Upper lobe of right lung (tissue), 1 donor: ENCODE data around the gene UQCRHL. TPM values are rescaled to one million over a fixed set of nuclear protein-coding genes. Genes with fewer than 3 reads are reported as not detected.

Source experiments
- ATAC-seq: fragments of 200-7000 bp; cut with Tn5 transposase; one replicate; pipeline ENCODE4 v1.9.1; 2020; ENCODE audit warnings: mild to moderate bottlenecking, moderate library complexity
- DNase-seq: peaks from one replicate; pipeline ENCODE4 v3.0.0-alpha.2; 2020
- H3K27ac ChIP-seq: fragments of 200-600 bp; one replicate; pipeline ENCODE4 v1.8.0; 2022
- H3K27me3 ChIP-seq: fragments of 200-600 bp; one replicate; pipeline ENCODE4 v1.8.0; 2022; ENCODE audit warnings: mild to moderate bottlenecking
- H3K36me3 ChIP-seq: fragments of 200-600 bp; one replicate; pipeline ENCODE4 v1.8.0; 2022
- H3K4me1 ChIP-seq: fragments of 200-600 bp; one replicate; pipeline ENCODE4 v1.8.0; 2022
- H3K4me3 ChIP-seq: fragments of 200-600 bp; one replicate; pipeline ENCODE4 v1.8.0; 2022; ENCODE audit warnings: mild to moderate bottlenecking
- H3K9me3 ChIP-seq: fragments of 200-600 bp; one replicate; pipeline ENCODE4 v1.8.0; 2022
- intact Hi-C: fragments of 100-400 bp; cut with DNase I; formaldehyde crosslinking; loops from one replicate; pipeline ENCODE4 v1.11.0; 2022
- total RNA-seq: library from RNA; stranded (reverse); fragmentation: NEBNext Ultra II Directional; extraction: Animal tissue kit (Norgen Biotek cat#: 25700); gene quantifications from one replicate; pipeline ENCODE4 v1.2.1, GENCODE V29; 2021
- TF ChIP-seq, protein P1 (sequence below): fragments of 200-600 bp; IDR thresholded peaks from one replicate; pipeline ENCODE4 v1.8.0; 2022; ENCODE audit warnings: antibody characterized with exemption
- donor health status: DM: no; HTN: yes; CAD: no; lungs with severe emphysema.

Gene UQCRHL
- total RNA-seq, 1 donor from 2014 or later, result 0.93 TPM

DNA sequence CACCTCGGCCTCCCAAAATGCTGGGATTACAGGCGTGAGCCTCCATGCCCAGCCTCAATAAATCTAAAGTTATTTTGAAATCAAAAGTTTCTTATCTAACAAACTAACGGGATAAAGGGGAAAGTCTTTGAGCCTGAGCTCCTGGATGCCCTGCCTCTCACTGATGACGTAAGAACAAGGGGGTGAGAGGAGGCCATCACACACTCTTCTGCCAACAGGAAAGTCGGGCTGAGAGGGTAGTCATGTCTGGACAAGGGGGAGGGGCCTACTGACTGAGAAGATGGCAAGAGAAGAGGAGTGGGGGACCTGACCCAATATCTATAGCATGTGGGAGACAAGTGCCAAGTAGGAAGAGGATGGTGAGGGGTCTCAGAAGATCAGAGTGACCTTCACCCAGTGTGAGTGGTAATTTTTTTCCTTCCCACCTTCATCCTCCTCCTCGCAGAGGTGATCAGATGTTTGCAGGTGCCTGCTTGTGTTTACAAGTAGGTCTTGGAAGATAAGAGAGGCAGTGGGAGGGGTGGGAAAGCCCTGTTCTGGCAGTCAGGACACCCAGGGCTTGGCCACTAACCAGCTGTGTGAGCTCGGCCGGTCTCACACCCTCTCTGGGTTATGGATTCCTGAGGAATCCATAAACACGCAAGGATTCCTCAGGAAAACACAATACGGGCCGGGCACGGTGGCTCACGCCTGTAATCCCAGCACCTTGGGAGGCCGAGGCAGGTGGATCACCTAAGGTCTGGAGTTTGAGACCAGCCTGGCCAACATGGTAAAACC, 9.6 kb downstream of the UQCRHL start:
- Histone ChIP-seq H3K9me3 (no peaks in the 10 kb centered on the region), H3K4me1 (peaks cover 29% of the 10 kb centered on the region), H3K27ac (peak overlapping the region; percentile 47), H3K27me3 (no peaks in the 10 kb centered on the region), H3K4me3 (no peak overlapping the region), H3K36me3 (no peaks in the 10 kb centered on the region)
- intact Hi-C loops, result no loop called here
- ATAC-seq (no peak), DNase-seq (no peak)
- TF ChIP-seq, protein P1, sequence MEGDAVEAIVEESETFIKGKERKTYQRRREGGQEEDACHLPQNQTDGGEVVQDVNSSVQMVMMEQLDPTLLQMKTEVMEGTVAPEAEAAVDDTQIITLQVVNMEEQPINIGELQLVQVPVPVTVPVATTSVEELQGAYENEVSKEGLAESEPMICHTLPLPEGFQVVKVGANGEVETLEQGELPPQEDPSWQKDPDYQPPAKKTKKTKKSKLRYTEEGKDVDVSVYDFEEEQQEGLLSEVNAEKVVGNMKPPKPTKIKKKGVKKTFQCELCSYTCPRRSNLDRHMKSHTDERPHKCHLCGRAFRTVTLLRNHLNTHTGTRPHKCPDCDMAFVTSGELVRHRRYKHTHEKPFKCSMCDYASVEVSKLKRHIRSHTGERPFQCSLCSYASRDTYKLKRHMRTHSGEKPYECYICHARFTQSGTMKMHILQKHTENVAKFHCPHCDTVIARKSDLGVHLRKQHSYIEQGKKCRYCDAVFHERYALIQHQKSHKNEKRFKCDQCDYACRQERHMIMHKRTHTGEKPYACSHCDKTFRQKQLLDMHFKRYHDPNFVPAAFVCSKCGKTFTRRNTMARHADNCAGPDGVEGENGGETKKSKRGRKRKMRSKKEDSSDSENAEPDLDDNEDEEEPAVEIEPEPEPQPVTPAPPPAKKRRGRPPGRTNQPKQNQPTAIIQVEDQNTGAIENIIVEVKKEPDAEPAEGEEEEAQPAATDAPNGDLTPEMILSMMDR, result no peak

DNA sequence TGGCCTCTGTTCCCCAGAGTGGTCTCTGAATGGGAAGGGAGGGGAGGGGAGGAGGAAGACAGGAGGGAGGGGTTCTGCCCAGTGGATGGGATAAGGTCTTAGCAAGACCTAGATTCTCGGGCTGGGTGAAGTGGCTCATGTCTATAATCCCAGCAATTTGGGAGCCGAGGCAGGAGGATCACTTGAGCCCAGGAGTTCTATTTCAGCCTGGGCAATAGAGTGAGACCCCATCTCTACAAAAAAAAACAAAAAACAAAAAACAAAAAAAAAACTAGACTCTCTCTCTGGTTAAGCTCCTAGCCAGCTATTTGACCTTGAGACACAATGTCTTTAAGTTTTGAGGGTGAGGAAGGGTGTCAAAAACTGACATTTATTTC, 11.4 kb downstream of the UQCRHL start:
- peaks cover 28% of the 10 kb centered on the region for H3K4me1 ChIP-seq
- intact Hi-C loops, result no loop called here
- no peak for ATAC-seq
- no peaks in the 10 kb centered on the region for H3K9me3 ChIP-seq
- H3K27me3 ChIP-seq, result no peaks in the 10 kb centered on the region
- peak overlapping the region; percentile 7 for H3K27ac ChIP-seq
- DNase-seq, result no peak
- TF ChIP-seq, protein P1, result no peak
- H3K4me3 ChIP-seq, result no peak overlapping the region
- no peaks in the 10 kb centered on the region for H3K36me3 ChIP-seq

DNA sequence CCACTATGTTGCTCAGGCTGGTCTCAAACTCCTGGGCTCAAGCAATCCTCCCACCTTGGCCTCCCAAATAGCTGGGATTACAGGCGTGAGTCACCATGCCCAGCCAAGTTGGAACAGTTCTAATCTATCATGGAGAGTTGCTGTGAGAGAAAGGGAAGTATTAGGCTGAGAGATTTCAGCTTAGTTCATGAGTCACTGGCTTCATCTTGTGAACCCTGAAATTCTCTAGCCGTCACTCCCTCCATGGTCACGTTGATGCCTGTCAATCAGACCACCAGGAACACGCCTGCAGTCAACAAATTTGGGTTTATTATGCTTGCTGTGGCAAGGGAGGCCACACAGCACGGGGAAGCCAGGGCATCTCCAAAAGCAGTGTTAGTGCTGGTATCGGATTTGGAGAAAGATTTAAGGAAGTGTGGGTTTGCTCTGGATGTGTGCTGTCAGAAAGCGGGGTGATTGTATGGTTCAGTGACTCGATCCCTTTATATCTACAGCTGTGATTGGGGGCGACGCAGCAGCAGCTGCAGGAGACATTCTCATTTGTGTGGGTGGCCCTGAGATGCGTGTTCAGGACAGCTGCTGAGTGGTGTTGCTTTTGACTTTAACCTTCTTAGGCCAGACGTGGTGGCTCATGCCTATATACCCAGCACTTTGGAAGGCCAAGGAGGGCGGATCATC, 18.7 kb downstream of the UQCRHL start:
- H3K4me3 ChIP-seq, result no peak overlapping the region
- no peaks in the 10 kb centered on the region for H3K27me3 ChIP-seq
- H3K27ac ChIP-seq, result no peak overlapping the region
- no peaks in the 10 kb centered on the region for H3K4me1 ChIP-seq
- TF ChIP-seq, protein P1, result no peak
- H3K36me3 ChIP-seq, result no peaks in the 10 kb centered on the region
- DNase-seq (no peak), ATAC-seq (peak; percentile 65)
- intact Hi-C loops, result no loop called here
- no peaks in the 10 kb centered on the region for H3K9me3 ChIP-seq

DNA sequence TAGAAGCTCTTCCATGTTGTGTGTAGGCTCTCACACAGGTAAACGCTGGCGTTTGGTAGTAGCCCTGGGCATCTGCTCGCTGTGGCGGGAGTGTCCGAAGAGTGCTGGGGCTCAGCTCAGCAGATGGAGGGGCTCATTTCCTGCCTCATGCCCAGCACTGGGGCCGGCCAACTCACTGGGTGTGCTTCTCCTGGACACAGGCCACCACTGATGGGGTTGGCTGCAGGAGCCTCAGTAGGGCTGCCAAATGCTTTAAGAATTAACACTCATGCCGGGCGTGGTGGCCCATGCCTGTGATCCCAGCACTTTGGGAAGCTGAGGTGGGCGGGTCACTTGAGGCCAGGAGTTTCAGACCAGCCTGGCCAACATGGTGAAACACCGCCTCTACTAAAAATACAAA, 20.9 kb downstream of the UQCRHL start:
- H3K4me1 ChIP-seq, result no peaks in the 10 kb centered on the region
- ATAC-seq, result peak; percentile 40
- H3K4me3 ChIP-seq, result no peak overlapping the region
- H3K27me3 ChIP-seq, result no peaks in the 10 kb centered on the region
- H3K27ac ChIP-seq, result no peak overlapping the region
- TF ChIP-seq, protein P1, result no peak
- H3K36me3 ChIP-seq, result peaks cover 6% of the 10 kb centered on the region
- intact Hi-C loops, result no loop called here
- no peak for DNase-seq
- no peaks in the 10 kb centered on the region for H3K9me3 ChIP-seq

DNA sequence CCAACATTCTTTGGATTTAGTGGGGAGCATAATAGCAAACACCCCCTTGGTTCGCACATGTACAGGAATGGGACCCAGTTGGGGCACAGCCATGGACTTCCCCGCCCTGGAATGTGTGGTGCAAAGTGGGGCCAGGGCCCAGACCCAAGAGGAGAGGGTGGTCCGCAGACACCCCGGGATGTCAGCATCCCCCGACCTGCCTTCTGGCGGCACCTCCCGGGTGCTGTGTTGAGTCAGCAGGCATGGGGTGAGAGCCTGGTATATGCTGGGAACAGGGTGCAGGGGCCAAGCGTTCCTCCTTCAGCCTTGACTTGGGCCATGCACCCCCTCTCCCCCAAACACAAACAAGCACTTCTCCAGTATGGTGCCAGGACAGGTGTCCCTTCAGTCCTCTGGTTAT, 21.8 kb downstream of the UQCRHL start:
- H3K4me3 ChIP-seq, result no peak overlapping the region
- ATAC-seq, result no peak
- H3K27ac ChIP-seq, result no peak overlapping the region
- no peaks in the 10 kb centered on the region for H3K9me3 ChIP-seq
- H3K4me1 ChIP-seq, result no peaks in the 10 kb centered on the region
- intact Hi-C loops, result no loop called here
- TF ChIP-seq, protein P1, result no peak
- peaks cover 12% of the 10 kb centered on the region for H3K36me3 ChIP-seq
- no peaks in the 10 kb centered on the region for H3K27me3 ChIP-seq
- DNase-seq, result no peak
